IMR-90 (cell line): ENCODE results near the gene TAPBP. TPM values are rescaled to one million over a fixed set of nuclear protein-coding genes. Genes with fewer than 3 reads are reported as not detected.

Experiments used
- ATAC-seq: fragments of 200-7000 bp; cut with Tn5 transposase; 2 replicates; pipeline ENCODE4 v1.9.1; 2020; ENCODE audit warnings: low read depth, mild to moderate bottlenecking, moderate library complexity
- BruUV-seq: library from RNA; stranded (reverse); fragments of 400-500 nt; replicated peaks from 2 replicates; lab custom pipeline; 2021; lab: Mats Ljungman, UMichigan
- CTCF ChIA-PET: fragments of 300-600 bp; formaldehyde crosslinking; extraction: SDS; loops from one replicate; lab custom pipeline; 2021; ENCODE audit warnings: antibody characterized with exemption; lab: Yijun Ruan, JAX
- POLR2A ChIA-PET: fragments of 300-600 bp; sonication (Branson Sonifier 250); formaldehyde crosslinking; loops from one replicate; lab custom pipeline; 2022; ENCODE audit warnings: antibody characterized with exemption; ENCODE audit not compliant: unreplicated experiment; lab: Charles Lee
- DNase-seq: peaks from one replicate; pipeline ENCODE4 v3.0.0; 2013
- H2AFZ ChIP-seq: replicated peaks from 2 replicates; pipeline ENCODE3; 2013; ENCODE audit warnings: low read length, mild to moderate bottlenecking; ENCODE audit not compliant: poor library complexity
- H2AK5ac ChIP-seq: 2 replicates; pipeline ENCODE4 v1.6.1; 2013; ENCODE audit warnings: low read depth, low read length, inconsistent platforms
- H2AK9ac ChIP-seq: replicated peaks from 2 replicates; pipeline ENCODE3; 2013; ENCODE audit warnings: mild to moderate bottlenecking, low read depth, low read length, moderate library complexity; ENCODE audit not compliant: poor library complexity
- H2BK120ac ChIP-seq: 2 replicates; pipeline ENCODE4 v1.6.1; 2013; ENCODE audit warnings: low read depth, low read length, inconsistent platforms
- H2BK15ac ChIP-seq: 3 replicates; pipeline ENCODE4 v1.6.1; 2013; ENCODE audit warnings: low read depth, low read length, inconsistent platforms
- H2BK20ac ChIP-seq: 2 replicates; pipeline ENCODE4 v1.6.1; 2013; ENCODE audit warnings: low read depth, mild to moderate bottlenecking, inconsistent platforms, low read length, moderate library complexity
- H2BK5ac ChIP-seq: 2 replicates; pipeline ENCODE4 v1.6.1; 2013; ENCODE audit warnings: mild to moderate bottlenecking, low read depth, low read length, inconsistent platforms; ENCODE audit not compliant: poor library complexity, severe bottlenecking
- H3K14ac ChIP-seq: replicated peaks from 2 replicates; pipeline ENCODE4 v1.6.1; 2013; ENCODE audit warnings: low read depth, low read length, inconsistent platforms
- H3K18ac ChIP-seq: 2 replicates; pipeline ENCODE4 v1.6.1; 2013; ENCODE audit warnings: low read depth, low read length, control low read depth
- H3K23ac ChIP-seq: 2 replicates; pipeline ENCODE4 v1.6.1; 2013; ENCODE audit warnings: low read depth, low read length, inconsistent platforms
- H3K27ac ChIP-seq: 2 replicates; pipeline ENCODE4 v1.5.1; 2013; ENCODE audit warnings: mild to moderate bottlenecking, control low read depth, low read length; ENCODE audit not compliant: insufficient read depth
- H3K27me3 ChIP-seq: 2 replicates; pipeline ENCODE4 v1.6.1; 2013; ENCODE audit warnings: low read length; ENCODE audit not compliant: control insufficient read depth, insufficient read depth
- H3K36me3 ChIP-seq: 2 replicates; pipeline ENCODE4 v1.6.1; 2013; ENCODE audit warnings: low read length, mixed read lengths; ENCODE audit not compliant: control insufficient read depth, insufficient read depth
- H3K4ac ChIP-seq: 2 replicates; pipeline ENCODE4 v1.6.1; 2013; ENCODE audit warnings: low read depth, low read length, inconsistent platforms
- H3K4me1 ChIP-seq: 2 replicates; pipeline ENCODE4 v1.6.1; 2013; ENCODE audit warnings: low read length, mixed read lengths; ENCODE audit not compliant: control insufficient read depth, insufficient read depth
- H3K4me2 ChIP-seq: 2 replicates; pipeline ENCODE4 v1.6.1; 2013; ENCODE audit warnings: low read depth, mild to moderate bottlenecking, control low read depth, low read length, moderate library complexity
- H3K4me3 ChIP-seq: 2 replicates; pipeline ENCODE4 v1.5.1; 2013; ENCODE audit warnings: low read depth, mild to moderate bottlenecking, control low read depth, low read length, moderate library complexity; ENCODE audit not compliant: insufficient read depth
- H3K56ac ChIP-seq: 2 replicates; pipeline ENCODE4 v1.6.1; 2013; ENCODE audit warnings: low read length, inconsistent platforms; ENCODE audit not compliant: insufficient read depth; ENCODE audit errors: extremely low read depth
- H3K79me1 ChIP-seq, 2 experiments: 2 replicates each; pipeline ENCODE4 v1.6.1; 2013; ENCODE audit warnings: low read length in 2 of 2, inconsistent platforms in 1 of 2, low read depth in 1 of 2
- H3K9ac ChIP-seq: 2 replicates; pipeline ENCODE4 v1.6.1; 2013; ENCODE audit warnings: low read depth, low read length, control low read depth
- H3K9me1 ChIP-seq: 2 replicates; pipeline ENCODE4 v1.6.1; 2013; ENCODE audit warnings: low read length, inconsistent platforms; ENCODE audit not compliant: insufficient read depth
- H3K9me3 ChIP-seq: 2 replicates; pipeline ENCODE4 v1.6.1; 2013; ENCODE audit warnings: low read length; ENCODE audit not compliant: control insufficient read depth, insufficient read depth
- H4K20me1 ChIP-seq: 2 replicates; pipeline ENCODE4 v1.6.1; 2013; ENCODE audit warnings: low read length, inconsistent platforms; ENCODE audit not compliant: insufficient read depth
- H4K5ac ChIP-seq: 2 replicates; pipeline ENCODE4 v1.6.1; 2013; ENCODE audit warnings: mild to moderate bottlenecking, low read depth, low read length, control low read depth
- H4K8ac ChIP-seq, 2 experiments: 2 replicates each; pipeline ENCODE4 v1.6.1; 2013; ENCODE audit warnings: low read depth in 2 of 2, low read length in 2 of 2, control low read depth in 1 of 2, inconsistent platforms in 1 of 2
- H4K91ac ChIP-seq: 2 replicates; pipeline ENCODE4 v1.6.1; 2013; ENCODE audit warnings: low read depth, low read length, inconsistent platforms; ENCODE audit not compliant: insufficient read depth
- BHLHE40 ChIP-seq: fragments of 150-350 bp; IDR thresholded peaks from 2 replicates; pipeline ENCODE4 v1.6.1; 2016; ENCODE audit warnings: mild to moderate bottlenecking, low read depth, low read length
- CEBPB ChIP-seq: IDR thresholded peaks from 2 replicates; pipeline ENCODE4 v1.6.1; 2012; ENCODE audit warnings: low read depth, low read length, improper control_type of control experiment
- CHD1 ChIP-seq: IDR thresholded peaks from 2 replicates; pipeline ENCODE4 v1.6.1; 2012; ENCODE audit warnings: low read depth, low read length, improper control_type of control experiment
- FOS ChIP-seq: fragments of 150-350 bp; IDR thresholded peaks from 2 replicates; pipeline ENCODE4 v1.6.1; 2016; ENCODE audit warnings: low read depth, low read length
- MAZ ChIP-seq: IDR thresholded peaks from 2 replicates; pipeline ENCODE4 v1.6.1; 2012; ENCODE audit warnings: low read depth, mild to moderate bottlenecking, low read length, improper control_type of control experiment, moderate library complexity, borderline replicate concordance
- MXI1 ChIP-seq: IDR thresholded peaks from 2 replicates; pipeline ENCODE4 v1.6.1; 2012; ENCODE audit warnings: low read depth, mild to moderate bottlenecking, low read length, moderate library complexity, borderline replicate concordance
- POLR2A ChIP-seq: IDR thresholded peaks from 2 replicates; pipeline ENCODE4 v1.6.1; 2012; ENCODE audit warnings: mild to moderate bottlenecking, low read depth, low read length
- RAD21 ChIP-seq: IDR thresholded peaks from 2 replicates; pipeline ENCODE4 v1.6.1; 2012; ENCODE audit warnings: low read length, improper control_type of control experiment
- RCOR1 ChIP-seq: IDR thresholded peaks from 2 replicates; pipeline ENCODE4 v1.6.1; 2012; ENCODE audit warnings: mild to moderate bottlenecking, low read length, improper control_type of control experiment; ENCODE audit not compliant: insufficient replicate concordance
- RFX5 ChIP-seq: IDR thresholded peaks from 2 replicates; pipeline ENCODE4 v1.8.0; 2012; ENCODE audit warnings: low read depth, mild to moderate bottlenecking, low read length, moderate library complexity
- SMC3 ChIP-seq: fragments of 150-350 bp; IDR thresholded peaks from 2 replicates; pipeline ENCODE4 v1.6.1; 2016; ENCODE audit warnings: low read depth, mild to moderate bottlenecking, antibody characterized with exemption, low read length, moderate library complexity
- WGBS, 2 experiments: methylation state at CpG; one replicate each; pipeline versions ENCODE4 v1.1.5 to v1.1.7; 2013; ENCODE audit warnings: missing lambda C conversion rate in 2 of 2; ENCODE audit not compliant: insufficient read length in 1 of 2; ENCODE audit errors: extremely low coverage in 2 of 2; 5-methylcytosine and 5-hydroxymethylcytosine counted together
- dilution Hi-C: fragments of 300-500 bp; cut with HindIII; formaldehyde crosslinking; loops from one replicate; pipeline ENCODE4 v1.14.3; 2018; ENCODE audit warnings: low sequenced_read_pairs; ENCODE audit not compliant: unreplicated experiment
- in situ Hi-C: fragments of 300-500 bp; cut with MboI; formaldehyde crosslinking; loops from 3 replicates; pipeline ENCODE4 v1.14.3; 2019; ENCODE audit warnings: low sequenced_read_pairs, inconsistent platforms, mixed read lengths
- intact Hi-C: fragments of 100-400 bp; cut with micrococcal nuclease; formaldehyde crosslinking; loops from 2 replicates; pipeline ENCODE4 v1.10.0; 2022
- polyA plus RNA-seq, 3 experiments: library from polyadenylated mRNA; depleted of rRNA; stranded (reverse); fragments of >200 nt; gene quantifications; 2 replicates each; pipeline ENCODE4 v1.2.3, GENCODE V29; 2012; ENCODE audit warnings: low replicate concordance in 1 of 3
- total RNA-seq: library from RNA; depleted of rRNA; stranded (reverse); fragments of >200 nt; gene quantifications from 2 replicates; pipeline ENCODE4 v1.2.3, GENCODE V29; 2012
- TF ChIP-seq, protein P1 (sequence below): fragments of 150-350 bp; IDR thresholded peaks from 2 replicates; pipeline ENCODE4 v1.6.1; 2016; ENCODE audit warnings: low read depth, mild to moderate bottlenecking, low read length, moderate library complexity, borderline replicate concordance

TAPBP gene
- total and polyA plus RNA-seq, 2 of the 4 experiments (the other 2 are of a cell fraction): 13.1 to 63.3 TPM

DNA sequence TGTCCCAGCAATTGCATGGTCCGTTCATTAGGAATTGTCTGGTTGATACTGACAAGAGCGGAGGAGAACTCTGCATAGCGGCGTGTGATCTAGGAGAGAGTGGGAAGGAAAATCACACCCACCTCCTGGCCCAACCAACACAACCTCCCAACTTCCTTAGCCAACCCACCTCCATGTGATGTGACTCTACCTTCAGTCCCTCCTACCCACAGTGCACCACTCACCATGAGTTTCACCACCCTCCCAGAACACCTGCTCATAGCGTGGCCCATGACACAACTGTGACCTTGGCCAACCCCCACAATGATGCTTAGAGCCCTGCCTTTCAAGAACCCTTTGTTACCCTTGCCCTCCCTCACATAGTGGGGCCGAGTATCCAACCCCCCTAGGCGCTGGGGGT, 49.9 kb downstream of the TAPBP start:
- POLR2A ChIA-PET: no interaction called here
- Histone ChIP-seq H4K8ac (no peak overlapping the region), H3K9ac (no peak overlapping the region), H2BK20ac (no peak overlapping the region), H3K9me1 (no peaks in the 10 kb centered on the region; the same call in 1 of the 2 replicates), H2AFZ (no peak overlapping the region), H2AK9ac (no peak overlapping the region), H3K9me3 (no peaks in the 10 kb centered on the region), H3K27ac (no peak overlapping the region), H3K4ac (no peak overlapping the region), H2BK5ac (no peak overlapping the region), H3K56ac (no peak overlapping the region), H3K27me3 (no peaks in the 10 kb centered on the region), H4K20me1 (no peaks in the 10 kb centered on the region), H3K23ac (no peak overlapping the region), H4K91ac (no peak overlapping the region), H3K4me2 (no peak overlapping the region), H3K14ac (no peak overlapping the region), H4K5ac (no peak overlapping the region), H2BK15ac (no peak overlapping the region), H3K4me1 (no peaks in the 10 kb centered on the region), H3K18ac (no peak overlapping the region), H2AK5ac (no peak overlapping the region), H3K36me3 (peaks cover 56% of the 10 kb centered on the region), H2BK120ac (no peak overlapping the region), H3K79me1 (peaks cover 0 to 10% of the 10 kb centered on the region in 2 experiments; a peak in 2 of 4 replicates), H3K4me3 (no peak overlapping the region)
- BruUV-seq: no TSS peak
- no peak for DNase-seq
- WGBS, 2 experiments: 40% methylated on average over 1 of the region's 7 CpGs; no CpG with 5 or more reads in 1 of the 2 experiments
- TF ChIP-seq MXI1 (no peak), CHD1 (no peak), CEBPB (no peak), RFX5 (no peak), RAD21 (no peak), SMC3 (no peak), FOS (no peak), RCOR1 (no peak), POLR2A (no peak), MAZ (no peak), BHLHE40 (no peak)
- TF ChIP-seq, protein P1, sequence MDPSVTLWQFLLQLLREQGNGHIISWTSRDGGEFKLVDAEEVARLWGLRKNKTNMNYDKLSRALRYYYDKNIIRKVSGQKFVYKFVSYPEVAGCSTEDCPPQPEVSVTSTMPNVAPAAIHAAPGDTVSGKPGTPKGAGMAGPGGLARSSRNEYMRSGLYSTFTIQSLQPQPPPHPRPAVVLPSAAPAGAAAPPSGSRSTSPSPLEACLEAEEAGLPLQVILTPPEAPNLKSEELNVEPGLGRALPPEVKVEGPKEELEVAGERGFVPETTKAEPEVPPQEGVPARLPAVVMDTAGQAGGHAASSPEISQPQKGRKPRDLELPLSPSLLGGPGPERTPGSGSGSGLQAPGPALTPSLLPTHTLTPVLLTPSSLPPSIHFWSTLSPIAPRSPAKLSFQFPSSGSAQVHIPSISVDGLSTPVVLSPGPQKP: no peak
- in situ Hi-C loops: no loop called here
- intact Hi-C loops: no loop called here
- ATAC-seq: no peak
- CTCF ChIA-PET: no interaction called here
- dilution Hi-C loops: no loop called here
